DOHH2 (cell line): ENCODE results near the gene MGLL.

Source experiments
- H3F3A ChIP-seq: fragments of 200-600 bp; sonication (generic), shearing (Covaris generic); 2 replicates; pipeline ENCODE4 v1.6.0; 2016; ENCODE audit warnings: antibody characterized with exemption, mild to moderate bottlenecking; ENCODE audit not compliant: control insufficient read depth, insufficient read depth
- H3K27ac ChIP-seq: fragments of 200-600 bp; sonication (generic); 2 replicates; pipeline ENCODE4 v1.5.1; 2014; ENCODE audit warnings: low read depth, mild to moderate bottlenecking, low read length, moderate library complexity
- H3K27me3 ChIP-seq: fragments of 200-600 bp; sonication (generic); 2 replicates; pipeline ENCODE4 v1.6.1; 2014; ENCODE audit warnings: mild to moderate bottlenecking, low read length, mixed read lengths; ENCODE audit not compliant: control insufficient read depth
- H3K36me3 ChIP-seq: fragments of 200-600 bp; sonication (generic); 2 replicates; pipeline ENCODE4 v1.6.1; 2014; ENCODE audit warnings: mild to moderate bottlenecking, low read length, moderate library complexity, mixed read lengths; ENCODE audit not compliant: control insufficient read depth
- H3K4me1 ChIP-seq: fragments of 200-600 bp; sonication (generic); 2 replicates; pipeline ENCODE4 v1.6.1; 2014; ENCODE audit warnings: mild to moderate bottlenecking, low read length, mixed read lengths; ENCODE audit not compliant: control insufficient read depth
- H3K4me2 ChIP-seq: fragments of 200-600 bp; sonication (generic); 2 replicates; pipeline ENCODE4 v1.6.0; 2014; ENCODE audit warnings: mild to moderate bottlenecking, low read length, moderate library complexity
- H3K4me3 ChIP-seq: fragments of 200-600 bp; sonication (generic); 2 replicates; pipeline ENCODE4 v1.5.1; 2014; ENCODE audit warnings: mild to moderate bottlenecking, low read length, mixed read lengths
- H3K79me2 ChIP-seq: fragments of 200-600 bp; sonication (generic); 2 replicates; pipeline ENCODE4 v1.6.1; 2014; ENCODE audit warnings: mild to moderate bottlenecking, low read length, mixed read lengths; ENCODE audit not compliant: control insufficient read depth
- H3K9me2 ChIP-seq: fragments of 200-600 bp; sonication (generic); replicated peaks from 2 replicates; pipeline ENCODE4 v1.6.1; 2014; ENCODE audit warnings: mild to moderate bottlenecking, low read length, mixed read lengths; ENCODE audit not compliant: control insufficient read depth
- H3K9me3 ChIP-seq: fragments of 200-600 bp; sonication (generic); 2 replicates; pipeline ENCODE4 v1.6.1; 2014; ENCODE audit warnings: antibody characterized with exemption, low read length, mixed read lengths; ENCODE audit not compliant: control insufficient read depth, insufficient read depth
- H4K20me1 ChIP-seq: fragments of 200-600 bp; sonication (generic); 2 replicates; pipeline ENCODE4 v1.6.0; 2014; ENCODE audit warnings: low read depth, mild to moderate bottlenecking, antibody characterized with exemption, low read length, moderate library complexity; ENCODE audit not compliant: control insufficient read depth, insufficient read depth
- EZH2phosphoT487 ChIP-seq: fragments of 200-600 bp; sonication (generic); IDR thresholded peaks from 2 replicates; pipeline ENCODE4 v1.6.1; 2017; ENCODE audit warnings: borderline replicate concordance, mild to moderate bottlenecking, antibody characterized with exemption, low read length, moderate library complexity, mixed read lengths
- TF ChIP-seq, protein P1 (sequence below): fragments of 200-600 bp; sonication (generic); IDR thresholded peaks from one replicate; pipeline ENCODE4 v1.5.1; 2014; ENCODE audit warnings: antibody characterized with exemption, mild to moderate bottlenecking, low read depth, low read length; ENCODE audit not compliant: poor library complexity, severe bottlenecking

Gene MGLL

GRCh38 chr3:127805026-127805753, 17.1 kb downstream of the MGLL start:
- no peak overlapping the region for H3K27ac ChIP-seq
- no peak overlapping the region for H3K4me2 ChIP-seq
- H3K36me3 ChIP-seq, result no peaks in the 10 kb centered on the region
- H3K9me3 ChIP-seq, result no peaks in the 10 kb centered on the region
- no peaks in the 10 kb centered on the region; the same call in 1 of the 2 replicates for H3K27me3 ChIP-seq
- no peak overlapping the region for H3K4me3 ChIP-seq
- H4K20me1 ChIP-seq, result no peaks in the 10 kb centered on the region
- H3F3A ChIP-seq, result no peaks in the 10 kb centered on the region
- H3K9me2 ChIP-seq, result no peaks in the 10 kb centered on the region
- H3K79me2 ChIP-seq, result no peaks in the 10 kb centered on the region
- no peaks in the 10 kb centered on the region for H3K4me1 ChIP-seq
- no peak for TF ChIP-seq EZH2phosphoT487
- TF ChIP-seq, protein P1, sequence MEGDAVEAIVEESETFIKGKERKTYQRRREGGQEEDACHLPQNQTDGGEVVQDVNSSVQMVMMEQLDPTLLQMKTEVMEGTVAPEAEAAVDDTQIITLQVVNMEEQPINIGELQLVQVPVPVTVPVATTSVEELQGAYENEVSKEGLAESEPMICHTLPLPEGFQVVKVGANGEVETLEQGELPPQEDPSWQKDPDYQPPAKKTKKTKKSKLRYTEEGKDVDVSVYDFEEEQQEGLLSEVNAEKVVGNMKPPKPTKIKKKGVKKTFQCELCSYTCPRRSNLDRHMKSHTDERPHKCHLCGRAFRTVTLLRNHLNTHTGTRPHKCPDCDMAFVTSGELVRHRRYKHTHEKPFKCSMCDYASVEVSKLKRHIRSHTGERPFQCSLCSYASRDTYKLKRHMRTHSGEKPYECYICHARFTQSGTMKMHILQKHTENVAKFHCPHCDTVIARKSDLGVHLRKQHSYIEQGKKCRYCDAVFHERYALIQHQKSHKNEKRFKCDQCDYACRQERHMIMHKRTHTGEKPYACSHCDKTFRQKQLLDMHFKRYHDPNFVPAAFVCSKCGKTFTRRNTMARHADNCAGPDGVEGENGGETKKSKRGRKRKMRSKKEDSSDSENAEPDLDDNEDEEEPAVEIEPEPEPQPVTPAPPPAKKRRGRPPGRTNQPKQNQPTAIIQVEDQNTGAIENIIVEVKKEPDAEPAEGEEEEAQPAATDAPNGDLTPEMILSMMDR, result no peak

GRCh38 chr3:127804141-127804540, 18.2 kb downstream of the MGLL start:
- Histone ChIP-seq H4K20me1 (no peaks in the 10 kb centered on the region), H3K4me3 (no peak overlapping the region), H3K36me3 (no peaks in the 10 kb centered on the region), H3K27ac (no peak overlapping the region), H3K79me2 (no peaks in the 10 kb centered on the region), H3K9me3 (no peaks in the 10 kb centered on the region), H3K4me2 (no peak overlapping the region), H3K9me2 (no peaks in the 10 kb centered on the region), H3F3A (no peaks in the 10 kb centered on the region), H3K4me1 (no peaks in the 10 kb centered on the region), H3K27me3 (no peaks in the 10 kb centered on the region; the same call in 1 of the 2 replicates)
- no peak for TF ChIP-seq EZH2phosphoT487
- TF ChIP-seq, protein P1, result no peak

- no peaks in the 10 kb centered on the region for H3F3A ChIP-seq
- no peak overlapping the region for H3K27ac ChIP-seq
- no peaks in the 10 kb centered on the region for H4K20me1 ChIP-seq
- no peaks in the 10 kb centered on the region for H3K4me1 ChIP-seq
- no peak overlapping the region for H3K4me2 ChIP-seq
- H3K4me3 ChIP-seq, result no peak overlapping the region
- TF ChIP-seq, protein P1, result no peak
- no peak for TF ChIP-seq EZH2phosphoT487
- H3K79me2 ChIP-seq, result no peaks in the 10 kb centered on the region
- H3K9me2 ChIP-seq, result no peaks in the 10 kb centered on the region
- H3K36me3 ChIP-seq, result no peaks in the 10 kb centered on the region
- H3K27me3 ChIP-seq, result no peaks in the 10 kb centered on the region
- no peaks in the 10 kb centered on the region for H3K9me3 ChIP-seq
Observed at GRCh38 chr3:127803619-127804018, 18.7 kb downstream of the MGLL start.
